Erythroblast (primary cell): ENCODE measurements around the gene NR3C1.
A peak's percentile ranks its signal among the peaks of the same experiment; 100 is the strongest.
"Not testable (repeated sequence)": the region's sequence is repeated elsewhere in the genome, so short reads cannot be mapped to it uniquely, and the experiment has no call there.

ENCODE experiments used
- DNase-seq, 2 experiments: peaks; one replicate each; lab custom pipeline; 2025; lab: John Stamatoyannopoulos, UW
- GATA1 ChIP-seq: IDR thresholded peaks from 2 replicates; pipeline ENCODE4 v1.6.1; 2011; ENCODE audit warnings: low read depth, mild to moderate bottlenecking, control low read depth, low read length, moderate library complexity
- POLR2A ChIP-seq: IDR thresholded peaks from 2 replicates; pipeline ENCODE4 v1.6.1; 2011; ENCODE audit warnings: mild to moderate bottlenecking, low read length

The NR3C1 gene

GRCh38 chr5:143336485-143336884 lies 67.0 kb downstream of the NR3C1 start:
- DNase-seq = no peak
- TF ChIP-seq GATA1 = no peak
- no peak for TF ChIP-seq POLR2A

- DNase-seq = no peak
- TF ChIP-seq POLR2A (no peak), GATA1 (no peak)
Measured at GRCh38 chr5:143334903-143335302, 68.6 kb downstream of the NR3C1 start.

- not testable (repeated sequence) for DNase-seq
Measured at GRCh38 chr5:143334380-143334779, 69.1 kb downstream of the NR3C1 start.

GRCh38 chr5:143331956-143332355 lies 71.5 kb downstream of the NR3C1 start:
- DNase-seq = no peak
- TF ChIP-seq POLR2A (no peak), GATA1 (no peak)

- no peak for DNase-seq
- TF ChIP-seq POLR2A (no peak), GATA1 (no peak)
Measured at GRCh38 chr5:143329843-143330242, 73.6 kb downstream of the NR3C1 start.

GRCh38 chr5:143328589-143329220 lies 74.8 kb downstream of the NR3C1 start:
- DNase-seq = no peak

GRCh38 chr5:143325086-143325485 lies 78.4 kb downstream of the NR3C1 start:
- not testable (repeated sequence) for DNase-seq

More at GRCh38 chr5:143328589-143329220, 74.8 kb downstream of the NR3C1 start:
- TF ChIP-seq GATA1 = no peak
- TF ChIP-seq POLR2A = no peak

GRCh38 chr5:143322931-143323630 lies 80.4 kb downstream of the NR3C1 start:
- not testable (repeated sequence) for DNase-seq

- TF ChIP-seq GATA1 = no peak
- TF ChIP-seq POLR2A = no peak
- no peak for DNase-seq
Measured at GRCh38 chr5:143322176-143322575, 81.3 kb downstream of the NR3C1 start.

GRCh38 chr5:143319437-143320227 lies 83.9 kb downstream of the NR3C1 start:
- TF ChIP-seq GATA1 (no peak), POLR2A (no peak)

GRCh38 chr5:143318833-143319232 lies 84.7 kb downstream of the NR3C1 start:
- DNase-seq = no peak
- TF ChIP-seq GATA1 (no peak), POLR2A (no peak)

More at GRCh38 chr5:143319437-143320227, 83.9 kb downstream of the NR3C1 start:
- DNase-seq = no peak

- TF ChIP-seq GATA1 (no peak), POLR2A (no peak)
- peak in 1 of 2 experiments; percentile 10 for DNase-seq
Measured at GRCh38 chr5:143318270-143318669, 85.2 kb downstream of the NR3C1 start.

GRCh38 chr5:143316844-143317631 lies 86.4 kb downstream of the NR3C1 start:
- peak; percentile 81 to 84 for DNase-seq

More at GRCh38 chr5:143316844-143317631, 86.4 kb downstream of the NR3C1 start:
- TF ChIP-seq POLR2A = no peak
- no peak for TF ChIP-seq GATA1
